ENCODE results near the gene ERRFI1.

- no peak for TF ChIP-seq CTCF (IDR thresholded peaks at IDR 0.05 in 8 of 11, conservative IDR thresholded peaks at IDR 0.05 in 3 of 11)
- no peak for TF ChIP-seq POLR2AphosphoS5 (IDR thresholded peaks at IDR 0.05)
Observed at GRCh38 chr1:8009043-8010002, 16.8 kb downstream of the ERRFI1 start.

Measured in spleen (tissue), 7 donors.